NCI-H226 (cell line): ENCODE results near the gene ACKR2.
A peak's percentile ranks its signal among the peaks of the same experiment; 100 is the strongest.

ENCODE experiments used
- DNase-seq: peaks from one replicate; pipeline ENCODE4 v3.0.0-alpha.2; 2015

Gene ACKR2

DNA sequence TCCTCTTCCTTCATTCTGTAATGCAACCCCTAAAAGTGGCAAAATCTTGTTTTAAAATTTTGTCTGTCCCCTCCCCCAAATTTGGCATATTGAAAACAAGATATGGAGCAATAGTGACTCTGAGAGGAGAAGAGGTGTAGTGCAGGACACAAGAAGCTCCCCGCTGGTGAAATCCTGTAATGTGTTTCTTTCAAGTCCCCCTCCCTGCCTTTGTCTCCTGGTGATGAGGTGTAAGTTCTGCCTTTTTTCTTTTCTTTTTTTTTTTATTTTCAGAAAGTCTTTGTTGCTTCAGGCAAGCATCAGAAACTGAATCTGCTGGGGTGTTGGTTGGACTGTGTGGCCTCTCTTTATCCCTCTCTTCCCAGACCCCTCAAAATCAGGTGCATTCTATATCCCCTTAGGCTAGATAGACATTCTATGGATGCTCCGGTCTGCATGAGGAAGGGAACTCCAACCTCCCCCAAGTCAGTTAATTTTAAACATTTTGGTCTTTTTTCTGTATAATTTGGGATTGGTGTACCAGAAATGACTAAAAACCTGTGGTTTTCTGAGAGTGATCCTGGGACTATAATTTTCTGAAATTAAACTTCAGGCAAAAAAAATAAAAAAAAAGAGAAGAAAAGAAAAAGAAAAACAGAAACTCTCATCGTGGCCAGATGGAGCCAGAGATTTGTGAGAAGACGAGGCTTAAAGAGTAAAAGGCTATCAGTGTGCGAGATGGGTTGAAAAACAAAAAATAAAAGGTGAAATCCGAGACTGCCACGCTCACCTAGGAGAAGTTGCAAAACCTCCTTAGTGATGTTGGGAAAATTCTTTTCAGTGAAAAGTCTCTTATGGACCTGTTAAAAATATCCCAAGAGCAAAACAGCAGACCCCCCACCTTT is 21.4 kb downstream of the ACKR2 start:
- DNase-seq: no peak

- peak; percentile 53 for DNase-seq
These were observed 22.1 kb downstream of the ACKR2 start for GRCh38 chr3:42831321-42831713.

DNA sequence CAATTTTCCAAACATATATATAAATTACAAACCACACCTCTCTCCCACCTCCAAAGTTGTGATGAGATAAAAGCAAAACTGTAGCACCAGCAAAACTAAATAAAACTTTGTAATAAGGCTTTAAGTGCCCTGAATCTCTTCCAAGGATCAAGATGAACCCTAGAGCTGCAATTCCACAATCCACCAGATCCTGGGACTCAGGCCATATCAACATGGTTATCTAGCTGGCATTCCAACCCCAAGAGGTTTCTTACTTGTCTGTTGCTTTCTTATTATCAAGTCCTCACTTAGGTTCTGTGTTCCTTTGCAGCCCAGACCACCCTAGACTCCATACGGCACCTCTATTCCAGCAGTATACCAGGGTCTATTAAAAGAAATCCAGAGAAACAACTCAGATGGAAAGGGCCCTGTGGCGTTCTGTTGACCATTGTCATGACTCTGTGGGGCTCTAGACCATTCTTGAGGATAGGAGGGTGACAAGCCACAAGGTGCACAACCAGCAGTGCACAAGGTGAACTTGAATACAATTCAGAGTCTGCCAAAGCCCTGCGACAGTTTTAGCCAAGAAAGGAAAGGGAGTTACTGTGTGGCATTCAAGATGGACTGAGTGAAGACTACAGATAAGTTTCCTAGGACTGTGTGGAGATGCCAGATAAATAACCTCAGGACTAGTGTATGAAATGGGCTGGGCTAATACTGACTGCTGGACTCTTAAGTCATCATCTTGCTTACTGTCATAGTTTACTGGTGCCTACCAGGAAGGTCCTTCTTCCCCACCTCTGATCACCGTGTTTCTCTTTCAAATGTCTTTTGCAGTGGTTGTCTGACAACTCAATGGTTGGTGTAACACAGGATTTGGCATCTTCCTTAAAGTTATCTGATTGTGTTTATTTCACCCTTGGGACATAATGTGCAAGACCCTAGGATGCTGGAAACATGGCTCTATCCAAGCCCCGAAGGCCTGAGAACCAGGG is 27.2 kb downstream of the ACKR2 start:
- peak; percentile 41 for DNase-seq

DNA sequence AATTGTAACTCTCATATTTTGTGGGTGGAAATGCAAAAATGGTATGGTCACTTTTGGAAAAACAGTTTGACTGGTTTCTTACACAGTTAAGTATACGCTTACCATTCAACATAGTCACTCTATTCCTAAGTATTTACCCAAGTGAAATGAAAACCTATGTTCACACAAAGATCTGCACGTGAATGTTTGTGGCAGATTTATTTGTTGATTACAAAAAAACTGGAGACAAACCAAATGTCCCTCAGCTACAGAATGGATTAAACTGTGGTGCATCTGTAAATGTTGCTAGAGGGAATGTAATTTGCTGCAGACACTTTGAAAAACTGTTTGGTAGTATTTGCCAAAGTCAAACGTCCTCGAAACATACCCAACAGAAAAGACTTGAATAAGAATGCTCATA is 29.3 kb downstream of the ACKR2 start:
- DNase-seq: no peak

DNA sequence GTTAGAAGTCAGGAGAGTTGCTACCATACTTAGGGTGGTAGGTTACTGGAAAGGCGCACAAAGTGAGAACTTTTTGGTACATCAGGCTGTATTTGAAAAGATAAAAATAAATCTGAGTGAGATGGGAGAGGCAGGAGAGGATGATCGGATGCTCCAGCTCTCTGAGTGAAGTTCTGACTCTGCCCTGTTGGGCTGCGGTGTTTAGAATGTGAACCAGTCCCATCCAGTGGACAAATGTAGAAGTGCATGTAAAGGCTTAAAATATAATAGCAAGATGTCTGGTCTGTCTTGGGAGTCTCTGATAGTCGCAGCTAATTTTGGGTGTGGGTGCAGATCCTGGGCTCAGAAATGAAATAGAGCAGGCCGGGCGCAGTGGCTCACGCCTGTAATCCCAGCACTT is 30.4 kb downstream of the ACKR2 start:
- DNase-seq: peak; percentile 39

GRCh38 chr3:42841332-42841731 is 32.1 kb downstream of the ACKR2 start:
- DNase-seq: no peak

- no peak for DNase-seq
These were observed 34.6 kb downstream of the ACKR2 start for GRCh38 chr3:42843713-42844411.

GRCh38 chr3:42844412-42844713 is 35.1 kb downstream of the ACKR2 start:
- DNase-seq: no peak

DNA sequence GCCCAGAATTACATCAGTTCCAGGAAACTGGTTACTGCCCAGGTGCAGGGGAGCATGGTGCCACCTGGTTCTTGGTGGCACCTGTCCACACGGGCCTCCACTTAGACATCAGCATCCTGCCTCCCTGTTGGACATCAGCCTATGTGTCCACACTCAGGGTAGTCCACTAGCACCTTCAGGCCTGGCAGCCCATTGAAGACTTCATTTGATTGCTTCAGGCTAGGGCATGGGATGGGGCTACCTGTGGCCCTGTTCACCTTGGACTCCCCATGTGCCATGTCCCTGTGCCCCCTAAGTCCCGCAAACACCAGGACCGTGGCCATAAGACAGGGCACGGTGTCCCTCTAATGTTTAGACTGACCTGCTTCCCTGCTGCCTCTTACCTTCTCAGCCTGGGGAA is 35.6 kb downstream of the ACKR2 start:
- no peak for DNase-seq

- no peak for DNase-seq
These were observed 37.7 kb downstream of the ACKR2 start for GRCh38 chr3:42846685-42847522.

DNA sequence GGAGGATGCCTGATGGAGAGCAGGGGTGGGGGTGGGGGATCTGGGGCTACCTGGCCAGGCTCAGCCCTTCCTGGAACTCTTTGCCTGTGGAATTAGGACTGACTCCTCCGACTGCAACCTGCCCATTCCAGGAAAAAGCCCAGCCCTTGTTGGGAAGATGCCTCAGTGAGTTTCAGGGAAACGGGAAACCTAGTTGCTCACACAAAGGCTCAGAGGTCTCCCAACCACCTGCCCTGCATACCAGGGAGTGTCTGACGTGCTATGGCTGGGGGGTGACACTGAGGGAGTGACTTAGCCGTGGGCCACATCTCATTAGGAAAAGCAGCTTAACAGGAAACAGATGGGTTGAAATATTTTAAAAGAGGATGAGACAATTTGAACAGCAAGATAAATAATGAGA is 38.5 kb downstream of the ACKR2 start:
- DNase-seq: no peak

GRCh38 chr3:42849017-42849416 is 39.8 kb downstream of the ACKR2 start:
- DNase-seq: no peak

DNA sequence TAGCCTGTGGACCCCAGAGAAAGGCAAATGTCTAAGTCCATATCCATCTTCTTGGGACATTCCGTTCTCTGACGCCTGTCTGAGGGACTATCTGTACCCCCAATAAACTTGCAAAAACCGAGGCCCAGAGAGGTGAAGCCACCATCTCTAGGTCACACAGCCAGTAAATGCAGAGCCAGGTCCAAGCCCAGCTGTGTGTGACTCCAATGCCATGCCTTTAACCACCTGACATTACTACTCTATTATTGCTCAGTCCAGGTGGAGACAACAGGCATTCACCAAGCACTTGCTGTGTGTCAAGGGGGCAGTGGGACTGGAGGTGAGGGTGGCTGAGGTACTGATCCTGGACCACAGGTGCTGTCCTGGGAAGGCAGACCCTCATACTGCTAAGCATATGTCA is 41.0 kb downstream of the ACKR2 start:
- no peak for DNase-seq

DNA sequence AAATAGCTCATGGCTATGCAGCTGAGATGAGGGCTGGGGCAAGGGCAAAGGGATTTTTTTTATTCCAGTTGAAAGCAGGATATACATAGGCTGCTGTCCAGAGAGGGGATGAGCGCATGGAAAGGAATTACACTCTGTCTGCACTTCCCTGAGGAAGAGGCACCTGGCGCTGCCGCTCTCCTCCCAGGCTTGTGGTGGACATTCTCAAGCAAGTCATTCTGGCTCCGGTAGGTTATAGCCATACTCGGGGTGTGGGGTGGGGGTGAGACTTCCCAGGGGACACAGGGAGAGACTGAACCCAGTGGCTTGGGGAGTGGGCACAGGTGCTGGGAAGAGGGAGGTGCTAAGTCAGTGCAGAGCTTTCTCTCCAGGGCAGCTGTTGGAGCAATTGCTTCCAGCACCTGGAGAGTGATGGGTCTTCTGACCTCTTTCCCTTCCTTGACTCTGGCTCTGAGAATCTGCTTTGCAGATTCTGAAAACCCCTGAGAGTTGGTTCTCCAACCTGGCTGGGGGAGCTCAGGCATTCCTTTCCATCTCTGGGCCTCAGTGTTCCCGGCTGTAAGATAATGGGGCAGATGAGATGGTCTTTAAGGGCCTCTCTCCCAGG is 42.1 kb downstream of the ACKR2 start:
- DNase-seq: peak; percentile 70

DNA sequence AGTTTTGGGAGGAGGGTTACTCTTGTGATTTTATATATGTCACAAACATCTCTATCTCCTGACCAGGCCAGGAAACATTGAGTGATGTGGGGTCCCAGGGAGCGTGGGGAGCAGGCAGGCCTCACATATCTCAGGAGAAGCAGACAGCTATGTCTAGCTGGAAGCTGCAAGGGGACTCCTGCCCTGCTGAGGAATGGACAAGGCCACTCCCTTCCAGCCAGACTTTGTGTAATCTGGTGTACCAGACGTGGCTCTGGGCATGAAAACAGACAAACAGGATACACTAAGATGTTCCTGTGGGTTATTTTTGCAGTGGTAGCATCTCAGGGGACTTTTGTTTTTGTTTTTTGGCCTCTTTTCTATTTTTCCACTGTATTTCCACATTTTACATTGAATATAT is 43.2 kb downstream of the ACKR2 start:
- no peak for DNase-seq

- DNase-seq: no peak
These were observed 43.8 kb downstream of the ACKR2 start for GRCh38 chr3:42853056-42853455.

- DNase-seq: no peak
These were observed 44.6 kb downstream of the ACKR2 start for GRCh38 chr3:42853739-42854302.

GRCh38 chr3:42855219-42855546 is 45.9 kb downstream of the ACKR2 start:
- no peak for DNase-seq

DNA sequence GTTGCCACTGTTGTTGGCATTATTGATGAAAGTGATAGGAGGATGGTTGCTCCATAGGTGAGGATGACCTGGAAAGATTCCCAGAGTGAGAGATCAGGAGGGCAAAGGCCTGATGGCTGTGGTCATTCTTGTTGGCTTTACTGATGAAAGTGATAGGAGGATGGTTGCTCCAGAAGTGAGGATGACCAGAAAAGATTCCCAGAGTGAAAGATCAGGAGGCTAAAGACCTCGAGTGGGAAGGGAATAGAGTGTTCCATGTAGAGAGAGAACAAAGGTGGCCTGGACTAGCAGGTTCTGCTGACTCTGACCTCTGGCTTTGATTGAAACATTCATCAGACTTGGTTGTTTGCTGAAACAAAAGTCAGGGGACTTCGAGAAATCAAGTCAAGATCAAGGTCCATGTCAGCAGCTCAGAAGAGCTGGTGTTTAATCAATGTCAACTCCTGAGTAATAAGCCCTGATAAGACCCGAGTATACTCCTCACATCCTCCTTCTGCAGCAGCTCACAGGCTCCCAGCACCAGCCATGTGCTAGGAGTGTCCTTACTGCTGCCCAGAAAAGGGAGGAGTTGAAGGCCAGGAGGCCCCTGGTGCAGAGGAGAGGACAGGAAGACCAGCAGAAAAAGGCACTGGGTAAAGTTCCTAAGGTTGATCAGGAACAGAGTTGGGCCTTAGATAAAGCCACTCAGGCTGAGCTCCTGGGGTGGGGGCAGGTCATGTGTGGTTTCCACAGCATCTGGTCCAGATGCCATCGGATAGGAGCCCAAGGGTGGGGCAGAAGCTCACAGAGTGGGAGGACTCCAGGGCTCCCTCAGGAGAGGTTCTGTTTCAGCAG is 46.5 kb downstream of the ACKR2 start:
- DNase-seq: no peak

GRCh38 chr3:42856544-42856943 is 47.3 kb downstream of the ACKR2 start:
- no peak for DNase-seq
